ENCODE results near the gene ZFYVE1.

Gene ZFYVE1

DNA sequence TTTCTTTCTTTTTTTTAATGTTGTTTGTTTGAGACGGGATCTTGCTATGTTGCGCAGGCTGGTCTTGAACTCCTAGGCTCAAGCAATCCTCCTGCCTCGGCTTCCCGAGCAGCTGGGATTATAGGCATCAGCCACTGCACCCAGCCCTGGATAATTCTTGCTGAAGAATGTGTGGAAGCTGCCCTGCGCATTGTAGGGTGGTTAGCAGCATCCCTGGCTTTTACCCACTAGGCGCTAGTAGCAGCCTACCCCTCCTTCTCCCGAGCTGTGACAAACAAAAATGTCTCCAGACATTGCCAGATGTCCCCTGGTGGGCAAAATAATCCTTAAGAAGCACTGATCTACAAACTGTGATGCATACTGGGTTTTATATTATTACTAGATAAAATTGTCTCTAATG lies 94.0 kb downstream of the ZFYVE1 start:
- DNase-seq (ENCODE audit: low spot score), result no peak
- peaks cover 15% of the 10 kb centered on the region for H3K4me1 Mint-ChIP-seq (ENCODE audit: low read depth)
- H3K4me3 Mint-ChIP-seq, result no peak overlapping the region
- peaks cover 4% of the 10 kb centered on the region for H3K36me3 Mint-ChIP-seq (ENCODE audit: low read depth)
- no peak overlapping the region for H3K27ac Mint-ChIP-seq
- H3K27me3 Mint-ChIP-seq (ENCODE audit: low read depth), result no peaks in the 10 kb centered on the region
- no peaks in the 10 kb centered on the region for H3K9me3 Mint-ChIP-seq

DNA sequence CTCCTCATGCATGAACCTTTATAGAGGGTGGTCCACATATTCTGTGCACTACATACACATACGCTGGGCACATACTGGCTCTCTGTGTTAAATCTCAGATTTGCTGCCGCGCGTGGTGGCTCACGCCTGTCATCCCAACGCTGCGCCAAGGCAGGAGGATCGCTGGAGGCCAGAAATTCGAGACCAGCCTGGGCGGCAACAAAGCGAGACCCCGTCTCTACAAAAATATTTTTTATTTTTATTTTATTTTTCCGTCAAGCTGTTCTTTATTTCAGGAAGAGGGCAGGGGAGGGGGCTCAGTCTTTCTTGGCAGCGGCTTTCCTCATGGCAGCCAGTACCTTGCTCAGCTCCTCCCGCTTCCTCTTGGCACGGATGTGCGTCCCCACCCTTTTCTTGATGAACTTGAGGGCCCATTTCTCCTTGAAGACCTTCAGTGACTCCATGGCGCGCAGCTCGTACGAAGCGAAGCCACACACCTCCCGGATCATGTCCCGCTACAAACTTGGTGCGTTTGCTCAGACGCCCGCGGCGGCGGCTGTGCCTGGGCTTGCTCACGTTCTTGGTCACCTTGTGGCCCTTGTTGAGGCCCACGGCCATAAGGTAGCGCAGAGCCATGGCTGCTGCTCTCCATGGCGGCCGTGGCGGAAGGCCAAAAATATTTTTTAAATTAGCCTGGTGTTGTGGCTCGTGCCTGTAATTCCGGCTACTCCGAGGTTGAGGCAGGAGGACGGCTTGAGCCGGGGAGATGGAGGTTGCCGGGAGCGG lies 97.4 kb downstream of the ZFYVE1 start:
- H3K27ac Mint-ChIP-seq, result no peak overlapping the region
- H3K4me3 Mint-ChIP-seq, result no peak overlapping the region
- no peak for DNase-seq (ENCODE audit: low spot score)
- H3K27me3 Mint-ChIP-seq (ENCODE audit: low read depth), result peaks cover 3% of the 10 kb centered on the region
- no peaks in the 10 kb centered on the region for H3K9me3 Mint-ChIP-seq
- H3K36me3 Mint-ChIP-seq (ENCODE audit: low read depth), result peaks cover 2% of the 10 kb centered on the region
- H3K4me1 Mint-ChIP-seq (ENCODE audit: low read depth), result peaks cover 8% of the 10 kb centered on the region

DNA sequence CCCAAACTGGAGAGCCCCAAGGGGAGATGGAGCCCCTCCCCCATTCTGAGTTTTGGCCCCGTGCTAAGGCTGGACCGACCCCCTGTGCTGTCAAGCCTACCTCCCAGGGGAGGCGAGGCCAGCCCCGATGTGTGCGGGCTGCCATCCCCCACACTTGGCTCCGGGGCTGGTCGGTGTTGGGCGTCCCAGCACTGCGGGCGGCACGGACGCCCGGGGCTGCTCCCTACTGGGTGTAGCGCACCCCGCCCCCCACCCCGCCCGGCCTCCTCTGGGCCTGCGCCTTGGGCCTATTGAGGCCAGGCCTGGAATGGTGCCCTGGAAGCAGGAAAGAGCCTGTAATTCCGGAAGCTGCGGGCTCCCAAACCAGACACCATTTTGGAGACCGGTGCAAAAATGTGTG lies 98.0 kb downstream of the ZFYVE1 start:
- Mint-ChIP-seq H3K27me3 (ENCODE audit: low read depth) (peaks cover 8% of the 10 kb centered on the region), H3K9me3 (no peaks in the 10 kb centered on the region), H3K27ac (no peak overlapping the region)

DNA sequence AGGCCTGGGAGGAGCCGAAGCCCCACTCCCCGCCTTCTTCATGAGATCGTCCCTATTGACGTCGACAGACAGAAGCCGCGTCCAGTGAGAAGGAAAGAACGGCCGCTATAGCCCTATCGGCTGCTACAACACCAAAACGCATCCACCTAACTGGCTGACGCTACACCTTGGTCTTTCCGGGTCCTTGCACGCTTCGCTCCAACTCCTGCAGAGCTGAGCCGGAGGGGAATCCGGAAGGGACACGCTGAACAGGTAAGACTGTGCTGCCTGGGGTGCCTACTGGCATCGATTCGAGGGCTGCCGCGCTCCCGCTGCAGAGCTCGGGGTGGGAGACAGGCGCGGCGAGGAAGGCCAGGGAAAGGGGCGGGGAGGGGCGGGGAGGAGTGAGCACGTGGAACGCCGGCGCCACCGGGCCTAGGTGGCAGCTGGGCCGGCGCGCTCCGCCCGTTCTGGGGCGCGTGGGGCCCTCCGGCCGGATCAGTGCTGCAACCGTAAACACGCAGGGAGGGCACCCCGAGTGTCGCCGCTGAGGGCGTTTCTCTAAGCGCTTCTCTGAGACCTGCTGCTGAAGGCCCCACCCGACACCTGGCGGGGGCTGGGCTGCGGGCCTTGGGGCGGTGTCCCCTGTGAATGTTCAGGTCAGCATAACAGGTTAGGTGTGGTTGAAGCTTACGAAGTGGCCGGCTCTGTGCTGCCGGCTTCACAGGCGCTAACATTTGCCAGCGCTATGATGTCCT lies 100.4 kb downstream of the ZFYVE1 start, which contains the start of gene DCAF4:
Gene DCAF4 (plus strand): TSS at position 173 of the 737 bp plus-strand sequence. CDS start 11,515 bp downstream, outside the sequence.
- Mint-ChIP-seq H3K36me3 (ENCODE audit: low read depth) (peaks cover 2% of the 10 kb centered on the region), H3K9me3 (no peaks in the 10 kb centered on the region), H3K4me1 (ENCODE audit: low read depth) (peaks cover 5% of the 10 kb centered on the region), H3K27me3 (ENCODE audit: low read depth) (peaks cover 15% of the 10 kb centered on the region), H3K4me3 (peak within 1 kb of the TSS; percentile 96), H3K27ac (peak within 1 kb of the TSS; percentile 95)
- DNase-seq (ENCODE audit: low spot score), result peak; percentile 93

More for the DNA sequence above, 98.0 kb downstream of the ZFYVE1 start:
- Mint-ChIP-seq H3K4me3 (no peak overlapping the region), H3K36me3 (ENCODE audit: low read depth) (peaks cover 2% of the 10 kb centered on the region), H3K4me1 (ENCODE audit: low read depth) (peaks cover 8% of the 10 kb centered on the region)
- DNase-seq (ENCODE audit: low spot score), result no peak

DNA sequence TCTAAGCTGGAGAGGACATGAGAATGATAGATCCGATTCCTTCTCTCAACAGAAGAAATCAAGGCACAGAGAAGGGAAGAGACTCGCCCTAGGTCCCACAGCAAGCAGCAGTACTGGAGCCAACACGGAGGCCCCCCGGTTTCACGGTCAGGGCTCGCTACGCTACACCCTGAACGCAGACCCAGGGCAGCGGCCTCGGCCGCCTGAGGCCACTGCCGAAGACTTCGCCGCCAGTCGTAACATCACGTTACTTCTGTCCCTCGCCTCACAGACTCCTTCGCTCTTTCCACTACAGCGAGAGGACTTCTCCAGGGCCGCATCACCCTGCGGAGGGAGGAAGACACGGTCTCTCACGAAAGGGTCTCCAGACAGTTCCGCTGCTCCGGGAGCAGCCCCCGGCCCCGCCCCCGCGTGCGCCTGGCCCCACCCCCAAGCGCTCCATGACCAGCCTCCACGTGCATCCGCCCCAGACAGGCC lies 101.1 kb downstream of the ZFYVE1 start:
- DNase-seq (ENCODE audit: low spot score), result no peak
- H3K4me3 Mint-ChIP-seq, result peak overlapping the region; percentile 96
- peaks cover 21% of the 10 kb centered on the region for H3K27me3 Mint-ChIP-seq (ENCODE audit: low read depth)
- no peaks in the 10 kb centered on the region for H3K9me3 Mint-ChIP-seq
- peaks cover 5% of the 10 kb centered on the region for H3K4me1 Mint-ChIP-seq (ENCODE audit: low read depth)
- H3K27ac Mint-ChIP-seq, result peak overlapping the region; percentile 95
- peaks cover 2% of the 10 kb centered on the region for H3K36me3 Mint-ChIP-seq (ENCODE audit: low read depth)

DNA sequence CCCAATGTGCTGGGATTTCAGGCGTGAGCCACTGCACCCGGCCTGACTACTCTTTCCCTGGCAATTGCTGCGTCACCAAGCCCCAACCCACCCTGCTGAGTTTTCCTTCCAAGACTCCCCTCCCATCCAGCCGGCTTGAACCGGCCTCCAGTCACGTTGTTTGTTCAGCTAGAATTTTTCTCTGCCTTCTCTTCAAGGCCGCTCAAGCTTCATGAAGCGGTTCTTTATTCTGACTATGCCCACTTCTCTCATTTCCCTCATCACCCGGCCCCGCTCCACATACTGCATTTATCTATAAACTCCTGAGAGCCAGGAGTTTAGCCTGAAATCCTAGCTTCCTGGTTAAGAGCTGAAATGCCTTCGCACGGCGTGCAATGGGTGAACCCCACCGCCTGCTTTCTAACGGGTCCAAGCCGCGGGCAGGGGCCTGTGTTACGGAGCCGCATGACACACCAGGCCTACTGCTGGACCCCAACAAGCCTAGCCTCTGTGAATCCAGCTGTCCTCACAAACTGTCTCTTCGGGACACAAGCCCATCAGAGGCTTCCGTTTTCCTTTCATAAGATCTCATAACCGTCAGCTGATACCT lies 101.6 kb downstream of the ZFYVE1 start:
- peaks cover 5% of the 10 kb centered on the region for H3K4me1 Mint-ChIP-seq (ENCODE audit: low read depth)
- DNase-seq (ENCODE audit: low spot score), result no peak
- peak overlapping the region; percentile 96 for H3K4me3 Mint-ChIP-seq
- peaks cover 22% of the 10 kb centered on the region for H3K27me3 Mint-ChIP-seq (ENCODE audit: low read depth)
- no peak overlapping the region for H3K27ac Mint-ChIP-seq
- no peaks in the 10 kb centered on the region for H3K36me3 Mint-ChIP-seq (ENCODE audit: low read depth)
- H3K9me3 Mint-ChIP-seq, result no peaks in the 10 kb centered on the region

DNA sequence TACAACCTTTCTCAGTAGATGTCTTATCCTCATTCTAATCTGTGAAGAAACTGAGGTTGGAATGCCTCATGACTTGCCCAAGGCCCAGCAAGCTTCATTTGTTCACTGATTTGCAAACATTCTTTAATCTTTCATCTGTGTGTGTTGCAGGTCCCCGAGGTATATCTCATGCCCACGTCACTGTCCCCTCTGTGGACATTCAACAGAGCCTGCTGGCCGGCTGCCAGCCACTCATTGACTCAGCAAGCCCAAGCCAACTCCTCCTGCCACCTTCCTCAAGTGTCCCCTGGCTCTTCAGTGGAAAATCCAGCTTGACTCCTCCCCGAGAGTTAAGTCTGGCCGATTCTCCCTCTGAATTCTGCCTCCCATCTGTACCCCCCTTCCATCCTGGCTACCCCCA lies 102.6 kb downstream of the ZFYVE1 start:
- H3K27ac Mint-ChIP-seq, result no peak overlapping the region
- DNase-seq (ENCODE audit: low spot score), result no peak
- H3K27me3 Mint-ChIP-seq (ENCODE audit: low read depth), result peaks cover 31% of the 10 kb centered on the region
- H3K36me3 Mint-ChIP-seq (ENCODE audit: low read depth), result no peaks in the 10 kb centered on the region
- H3K4me1 Mint-ChIP-seq (ENCODE audit: low read depth), result peaks cover 5% of the 10 kb centered on the region
- no peak overlapping the region for H3K4me3 Mint-ChIP-seq
- H3K9me3 Mint-ChIP-seq, result no peaks in the 10 kb centered on the region

DNA sequence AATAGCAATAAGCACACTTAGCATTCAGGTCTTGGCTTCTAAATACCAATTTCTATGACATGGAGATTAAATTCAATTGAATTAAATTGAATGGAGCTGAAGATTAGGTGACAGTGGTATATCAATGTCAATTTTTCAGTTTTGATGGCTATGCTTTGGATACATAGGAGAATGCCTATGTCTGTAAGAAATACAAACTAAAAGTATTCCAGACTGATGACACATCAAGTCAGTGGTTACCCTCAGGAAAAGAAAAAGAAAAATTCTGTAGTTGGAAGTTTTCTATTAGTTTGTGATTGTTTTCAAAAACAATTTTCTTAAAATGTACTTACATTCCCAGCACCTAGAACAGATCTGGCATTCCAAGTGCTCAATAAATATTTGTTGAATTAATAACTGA lies 105.5 kb downstream of the ZFYVE1 start:
- Mint-ChIP-seq H3K27ac (no peak overlapping the region), H3K4me1 (ENCODE audit: low read depth) (peaks cover 1% of the 10 kb centered on the region), H3K4me3 (no peak overlapping the region), H3K27me3 (ENCODE audit: low read depth) (peaks cover 52% of the 10 kb centered on the region), H3K36me3 (ENCODE audit: low read depth) (no peaks in the 10 kb centered on the region), H3K9me3 (no peaks in the 10 kb centered on the region)
- no peak for DNase-seq (ENCODE audit: low spot score)

DNA sequence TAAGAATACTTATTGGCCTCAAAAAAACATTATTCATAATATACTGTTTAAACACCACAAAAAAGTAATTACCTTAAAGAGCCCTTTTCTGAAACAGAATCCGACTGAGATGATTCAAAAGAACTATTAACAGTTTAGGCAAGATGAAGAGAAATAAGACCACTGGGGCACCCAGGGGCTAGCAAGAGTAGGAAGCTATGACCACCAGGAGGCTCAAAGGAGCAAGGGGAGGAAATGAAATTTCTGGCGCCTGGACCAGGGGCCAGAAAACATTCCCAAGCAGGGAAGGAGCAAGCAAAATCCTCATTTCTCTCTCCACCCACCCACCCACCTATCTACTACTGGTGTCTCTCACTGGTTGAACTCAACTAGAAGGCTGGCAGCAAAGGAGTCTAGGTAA lies 106.9 kb downstream of the ZFYVE1 start:
- Mint-ChIP-seq H3K9me3 (no peaks in the 10 kb centered on the region), H3K27ac (no peak overlapping the region), H3K4me3 (no peak overlapping the region), H3K36me3 (ENCODE audit: low read depth) (no peaks in the 10 kb centered on the region), H3K4me1 (ENCODE audit: low read depth) (no peaks in the 10 kb centered on the region), H3K27me3 (ENCODE audit: low read depth) (peaks cover 54% of the 10 kb centered on the region)
- no peak for DNase-seq (ENCODE audit: low spot score)

Data from T-helper 2 cell treated with Interferon-gamma antibody and Interleukin-4, amounts not matched to agents 5 μg/mL and 100 μg/mL, for 36 hours (primary cell).